ENCODE results near the gene DUOX2. TPM values are rescaled to one million over a fixed set of nuclear protein-coding genes. Genes with fewer than 3 reads are reported as not detected.

DUOX2 gene
- total and polyA plus RNA-seq, 2 of the 8 experiments (the other 6 are each of a cell fraction or from before 2014, with no cell fraction given), result 0.08 TPM; not detected in 1

GRCh38 chr15:45112143-45112590, 1.8 kb downstream of the DUOX2 start (continued):
- TF ChIP-seq SRF (IDR thresholded peaks at IDR 0.05; ENCODE audit: low read depth, low read length) (no peak), RXRA (IDR thresholded peaks at IDR 0.05; ENCODE audit: insufficient read depth, low read depth, low read length) (no peak), SIN3A (conservative IDR thresholded peaks at IDR 0.05 in 1 of 2, IDR thresholded peaks at IDR 0.05 in 1 of 2; ENCODE audit: low read depth in 1 of 2, low read length in 2 of 2) (no peak), JUN (IDR thresholded peaks at IDR 0.05; ENCODE audit: low read depth, low read length) (no peak), POLR2AphosphoS5 (IDR thresholded peaks at IDR 0.05; ENCODE audit: low read depth, low read length) (no peak), EGR1 (IDR thresholded peaks at IDR 0.05; ENCODE audit: borderline replicate concordance, low read depth, low read length) (no peak), EZH2 (IDR thresholded peaks at IDR 0.05; ENCODE audit: low read depth, low read length, severe bottlenecking) (peak; percentile 83), MAX (IDR thresholded peaks at IDR 0.05) (0 out of 2 replicates have a peak, but pooled peaks have one; percentile 5), CTCF (IDR thresholded peaks at IDR 0.05; ENCODE audit: control extremely low read depth in 1 of 3, insufficient read depth in 1 of 3, low read depth in 1 of 3, low read length in 3 of 3) (no peak), RNF2 (IDR thresholded peaks at IDR 0.05; ENCODE audit: borderline replicate concordance, low read depth, low read length, missing control alignments, poor library complexity, severe bottlenecking) (peak; percentile 25), MAFK (IDR thresholded peaks at IDR 0.05; ENCODE audit: low read depth, low read length) (no peak), SUZ12 (IDR thresholded peaks at IDR 0.05; ENCODE audit: low read length) (peak; percentile 75; the same call in 1 of the 2 replicates), KDM5A (IDR thresholded peaks at IDR 0.05; ENCODE audit: low read length) (no peak), ATF3 (IDR thresholded peaks at IDR 0.05; ENCODE audit: insufficient read depth, low read depth, low read length) (no peak), CBX8 (IDR thresholded peaks at IDR 0.05; ENCODE audit: borderline replicate concordance, low read depth, low read length) (peak; percentile 22; the same call in 1 of the 2 replicates), RFX5 (IDR thresholded peaks at IDR 0.05; ENCODE audit: borderline replicate concordance, low read depth, low read length) (no peak), EP300 (IDR thresholded peaks at IDR 0.05; ENCODE audit: borderline replicate concordance in 1 of 2, low read depth in 2 of 2, low read length in 2 of 2) (no peak), POLR2A (IDR thresholded peaks at IDR 0.05; ENCODE audit: control extremely low read depth in 1 of 2, low read depth in 2 of 2, low read length in 2 of 2) (no peak), CHD1 (IDR thresholded peaks at IDR 0.05; ENCODE audit: low read depth, low read length) (no peak), TEAD4 (IDR thresholded peaks at IDR 0.05; ENCODE audit: low read depth, low read length) (no peak), FOSL1 (IDR thresholded peaks at IDR 0.05; ENCODE audit: insufficient read depth, low read depth, low read length) (no peak)
